Stimulated activated CD4-positive, alpha-beta T cell treated with anti-CD3 and anti-CD28 coated beads, Interleukin-4, amount 100 ng/mL, for 4 hours (primary cell): ENCODE measurements around the gene S1PR3.

Source experiments
- DNase-seq, 2 experiments: peaks; one replicate each; pipeline ENCODE4 v3.0.0-alpha.2; 2020

The S1PR3 gene

GRCh38 chr9:89039664-89040063 lies 48.4 kb downstream of the S1PR3 start:
- no peak for DNase-seq

- DNase-seq, result no peak
These were observed 51.7 kb downstream of the S1PR3 start for GRCh38 chr9:89042984-89043383.

GRCh38 chr9:89044104-89044503 lies 52.8 kb downstream of the S1PR3 start:
- DNase-seq, result no peak

- no peak for DNase-seq
These were observed 53.6 kb downstream of the S1PR3 start for GRCh38 chr9:89044881-89045280.

- no peak for DNase-seq
These were observed 55.6 kb downstream of the S1PR3 start for GRCh38 chr9:89046832-89047231.

GRCh38 chr9:89047667-89048066 lies 56.4 kb downstream of the S1PR3 start:
- DNase-seq, result no peak

GRCh38 chr9:89048616-89049015 lies 57.3 kb downstream of the S1PR3 start:
- DNase-seq, result no peak

- no peak for DNase-seq
These were observed 58.4 kb downstream of the S1PR3 start for GRCh38 chr9:89049646-89050045.

- no peak for DNase-seq
These were observed 60.3 kb downstream of the S1PR3 start for GRCh38 chr9:89051421-89052025.

GRCh38 chr9:89052470-89053097 lies 61.3 kb downstream of the S1PR3 start:
- no peak for DNase-seq

GRCh38 chr9:89053301-89053700 lies 62.0 kb downstream of the S1PR3 start:
- no peak for DNase-seq
